Islet of Langerhans (tissue), 1 donor: ENCODE measurements around the gene OR6C2.
"Not testable (repeated sequence)": the region's sequence is repeated elsewhere in the genome, so short reads cannot be mapped to it uniquely, and the experiment has no call there.

Experiments used
- FAIRE-seq: peaks from one replicate; lab custom pipeline; 2011; peaks lifted over from hg19 to GRCh38; lab: Jason Lieb, UNC

Gene OR6C2

DNA sequence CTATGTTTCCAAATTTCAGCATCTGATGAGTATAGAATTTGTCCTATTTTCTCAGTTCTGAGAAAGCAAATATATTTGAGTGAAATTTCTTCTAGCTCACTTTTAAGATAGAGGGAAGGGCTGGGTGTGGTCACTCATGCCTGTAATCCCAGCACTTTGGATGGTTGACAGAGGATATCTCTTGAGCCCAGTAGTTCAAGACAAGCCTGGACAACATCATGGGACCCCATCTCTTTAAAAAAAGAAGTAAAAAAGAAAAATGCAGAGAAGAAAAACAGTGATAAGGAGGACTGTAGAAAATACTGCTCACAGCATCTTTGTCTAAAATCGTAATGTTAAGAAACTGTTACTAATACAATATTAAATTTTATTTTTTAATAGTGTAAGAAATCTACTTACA lies 28.4 kb downstream of the OR6C2 start:
- FAIRE-seq, result no peak

DNA sequence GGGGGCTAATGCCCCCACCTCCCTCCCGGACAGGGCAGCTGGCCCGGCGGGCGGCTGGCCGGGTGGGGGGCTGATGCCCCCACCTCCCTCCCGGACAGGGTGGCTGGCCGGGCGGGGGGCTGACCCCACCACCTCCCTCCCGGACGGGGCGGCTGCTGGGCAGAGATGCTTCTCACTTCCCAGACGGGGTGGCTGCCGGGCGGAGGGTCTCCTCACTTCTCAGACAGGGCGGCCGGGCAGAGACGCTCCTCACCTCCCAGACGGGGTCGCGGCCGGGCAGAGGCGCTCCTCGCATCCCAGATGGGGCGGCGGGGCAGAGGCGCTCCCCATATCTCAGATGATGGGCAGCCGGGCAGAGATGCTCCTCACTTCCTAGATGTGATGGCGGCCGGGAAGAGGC lies 35.3 kb downstream of the OR6C2 start:
- FAIRE-seq, result not testable (repeated sequence)

DNA sequence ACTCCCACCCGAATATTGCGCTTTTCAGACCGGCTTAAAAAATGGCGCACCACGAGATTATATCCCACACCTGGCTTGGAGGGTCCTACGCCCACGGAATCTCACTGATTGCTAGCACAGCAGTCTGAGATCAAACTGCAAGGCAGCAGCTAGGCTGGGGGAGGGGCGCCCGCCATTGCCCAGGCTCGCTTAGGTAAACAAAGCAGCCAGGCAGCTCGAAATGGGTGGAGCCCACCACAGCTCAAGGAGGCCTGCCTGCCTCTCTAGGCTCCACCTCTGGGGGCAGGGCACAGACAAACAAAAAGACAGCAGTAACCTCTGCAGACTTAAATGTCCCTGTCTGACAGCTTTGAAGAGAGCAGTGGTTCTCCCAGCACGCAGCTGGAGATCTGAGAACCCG lies 40.4 kb downstream of the OR6C2 start:
- FAIRE-seq, result not testable (repeated sequence)

DNA sequence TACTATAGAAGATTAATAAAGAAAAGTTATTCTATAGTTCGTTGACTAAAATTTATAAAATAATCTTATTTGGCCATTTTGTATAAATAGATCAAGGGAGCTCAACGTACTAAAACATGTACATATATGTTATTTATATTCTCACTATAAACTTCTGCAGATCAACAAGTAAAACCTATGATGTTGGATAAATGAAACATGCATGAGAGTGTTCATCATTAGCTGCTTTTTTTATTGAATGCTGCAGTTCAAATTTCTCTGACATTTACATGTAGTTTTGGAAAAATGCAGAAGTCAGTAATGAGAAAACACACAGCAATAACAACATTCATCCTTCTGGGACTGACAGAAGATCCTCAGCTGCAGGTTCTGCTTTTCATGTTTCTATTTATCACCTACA lies 48.2 kb downstream of the OR6C2 start, which contains the start of gene OR6C68:
TSS of gene OR6C68 (plus strand) at position 301 of the 400 bp plus-strand sequence. CDS start at position 301, 0 bp downstream.
- FAIRE-seq, result no peak

DNA sequence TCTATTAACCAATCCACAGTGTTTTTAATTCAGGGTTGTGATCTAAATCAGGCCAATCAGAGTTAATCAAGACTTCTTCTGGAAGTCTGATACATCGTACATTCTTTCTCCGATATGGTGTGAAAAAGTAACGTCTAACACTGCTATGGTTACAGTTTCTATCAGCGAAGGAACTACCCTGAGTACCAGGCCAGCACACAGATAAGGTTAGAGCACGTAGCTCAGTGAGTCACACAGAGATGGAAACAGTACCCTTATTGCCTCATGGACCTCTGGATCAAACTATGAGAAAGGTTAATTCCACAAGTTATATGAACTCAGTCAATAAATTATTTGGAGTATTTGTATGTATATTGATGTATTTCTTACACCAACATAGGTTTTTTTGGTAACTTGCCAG lies 51.6 kb downstream of the OR6C2 start:
- no peak for FAIRE-seq

DNA sequence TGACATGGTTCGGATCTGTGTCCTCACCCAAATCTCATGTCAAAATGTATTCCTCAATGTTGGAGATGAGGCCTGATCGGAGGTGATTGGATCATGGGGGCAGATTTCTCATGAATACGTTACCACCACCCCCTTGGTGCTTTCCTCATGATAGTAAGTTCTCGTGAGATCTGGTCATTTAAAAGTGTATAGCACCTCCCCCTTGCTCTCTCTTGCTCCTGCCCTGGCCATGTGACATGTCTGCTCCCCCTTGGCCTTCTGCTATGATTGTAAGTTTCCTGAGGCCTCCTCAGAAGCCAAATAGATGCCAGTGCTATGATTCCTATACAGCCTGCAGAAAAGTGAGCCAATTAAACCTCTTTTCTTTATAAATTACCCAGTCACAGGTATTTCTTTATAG lies 55.4 kb downstream of the OR6C2 start:
- FAIRE-seq, result no peak

DNA sequence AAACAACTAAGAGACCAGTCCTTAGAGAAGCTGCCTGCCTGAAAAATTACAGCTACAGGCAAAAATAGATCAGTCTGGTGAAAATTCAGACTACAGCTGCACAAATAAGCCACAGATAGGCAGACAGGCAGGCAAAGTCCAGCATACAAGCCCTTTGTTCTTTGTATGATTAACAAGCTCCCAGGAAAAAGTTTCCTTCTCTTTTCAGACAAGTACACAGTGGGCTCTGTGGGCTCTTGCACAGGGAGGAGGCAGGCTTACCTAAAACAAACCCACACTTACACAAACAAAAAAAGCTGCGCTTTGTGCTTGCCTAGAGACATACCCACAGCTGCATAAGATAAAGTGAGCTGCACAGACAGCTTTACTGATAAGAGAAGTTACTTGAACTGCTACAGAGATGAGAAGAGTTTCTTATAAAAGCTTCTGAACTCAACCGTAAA lies 56.0 kb downstream of the OR6C2 start:
- FAIRE-seq, result no peak

DNA sequence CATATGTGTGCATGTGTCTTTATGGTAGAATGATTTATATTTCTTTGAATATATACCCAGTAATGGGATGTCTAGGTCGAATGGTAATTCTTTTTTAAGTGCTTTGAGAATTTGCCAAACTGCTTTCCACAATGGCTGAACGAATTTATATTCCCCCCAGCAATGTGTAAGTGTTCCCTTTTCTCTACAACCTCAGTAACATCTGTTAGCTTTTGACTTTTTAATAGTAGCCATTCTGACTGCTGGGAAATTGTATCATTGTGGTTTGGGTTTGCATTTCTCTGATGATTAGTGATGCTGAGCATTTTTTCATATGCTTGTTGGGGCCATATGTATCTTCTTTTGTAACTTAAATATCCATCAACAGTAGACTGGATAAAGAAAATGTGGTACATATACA lies 57.7 kb downstream of the OR6C2 start:
- FAIRE-seq, result no peak
